Panc1 (cell line): ENCODE measurements around the gene APOL5. TPM values are rescaled to one million over a fixed set of nuclear protein-coding genes. Genes with fewer than 3 reads are reported as not detected.

Experiments
- ATAC-seq: fragments of 200-7000 bp; cut with Tn5 transposase; 2 replicates; pipeline ENCODE4 v1.9.1; 2020; ENCODE audit warnings: mild to moderate bottlenecking, moderate library complexity
- BruUV-seq: library from RNA; stranded (reverse); fragments of 400-500 nt; replicated peaks from 2 replicates; lab custom pipeline; 2021; lab: Mats Ljungman, UMichigan
- CTCF ChIA-PET: fragments of 300-600 bp; sonication (Branson Sonifier 250); formaldehyde crosslinking; loops from one replicate; lab custom pipeline; 2022; ENCODE audit warnings: antibody characterized with exemption; lab: Charles Lee
- POLR2A ChIA-PET: fragments of 300-600 bp; sonication (Branson Sonifier 250); formaldehyde crosslinking; loops from one replicate; lab custom pipeline; 2022; ENCODE audit warnings: antibody characterized with exemption; lab: Charles Lee
- DNase-seq: peaks from one replicate; pipeline ENCODE4 v3.0.0-alpha.2; 2010; ENCODE audit warnings: low read depth, low spot score
- H3K27ac ChIP-seq: 2 replicates; pipeline ENCODE4 v1.5.1; 2011; ENCODE audit warnings: mild to moderate bottlenecking, low read length, inconsistent platforms
- H3K27me3 ChIP-seq: fragments of 200-500 bp; sonication (Bioruptor generic); 2 replicates; pipeline ENCODE4 v1.6.0; 2014; ENCODE audit warnings: low read length, inconsistent platforms; ENCODE audit not compliant: control insufficient read depth, insufficient read depth
- H3K36me3 ChIP-seq: fragments of 200-500 bp; sonication (Bioruptor generic); 2 replicates; pipeline ENCODE4 v1.5.1; 2014; ENCODE audit warnings: inconsistent platforms, mild to moderate bottlenecking, low read length, moderate library complexity; ENCODE audit not compliant: control insufficient read depth, insufficient read depth
- H3K4me1 ChIP-seq: 2 replicates; pipeline ENCODE4 v1.5.1; 2011; ENCODE audit warnings: inconsistent platforms, mild to moderate bottlenecking, low read length, moderate library complexity; ENCODE audit not compliant: control insufficient read depth, insufficient read depth
- H3K4me3 ChIP-seq, 2 experiments: 2 replicates each; pipeline ENCODE4 v1.5.1; 2011 to 2012; ENCODE audit warnings: low read depth in 2 of 2, low read length in 2 of 2, mild to moderate bottlenecking in 2 of 2, inconsistent platforms in 1 of 2, moderate library complexity in 1 of 2
- H3K9me3 ChIP-seq: fragments of 200-500 bp; sonication (Bioruptor generic); 2 replicates; pipeline ENCODE4 v1.5.1; 2014; ENCODE audit warnings: low read depth, mild to moderate bottlenecking, inconsistent platforms, low read length, moderate library complexity; ENCODE audit not compliant: control insufficient read depth, insufficient read depth
- CTCF ChIP-seq: fragments of 450-650 bp; IDR thresholded peaks from 2 replicates; pipeline ENCODE4 v1.5.1; 2017; ENCODE audit warnings: mild to moderate bottlenecking
- POLR2AphosphoS5 ChIP-seq: IDR thresholded peaks from 2 replicates; pipeline ENCODE4 v1.6.1; 2012; ENCODE audit warnings: mild to moderate bottlenecking, low read depth, low read length, moderate library complexity
- REST ChIP-seq, 2 experiments: IDR thresholded peaks; 2 replicates each; pipeline ENCODE4 v1.6.1; 2011 to 2012; ENCODE audit warnings: low read depth in 2 of 2, control low read depth in 1 of 2, low read length in 1 of 2, mild to moderate bottlenecking in 1 of 2, moderate library complexity in 1 of 2; ENCODE audit not compliant: insufficient read depth in 1 of 2
- SIN3A ChIP-seq: IDR thresholded peaks from 2 replicates; pipeline ENCODE4 v1.6.1; 2012; ENCODE audit warnings: low read depth, mild to moderate bottlenecking, low read length, moderate library complexity, borderline replicate concordance; ENCODE audit not compliant: insufficient read depth
- TCF7L2 ChIP-seq: IDR thresholded peaks from 2 replicates; pipeline ENCODE4 v1.6.1; 2011; ENCODE audit warnings: mild to moderate bottlenecking, low read depth, low read length, inconsistent platforms
- in situ Hi-C: cut with HindIII; loops from 2 replicates; pipeline ENCODE4 v1.10.0; 2016; ENCODE audit warnings: low sequenced_read_pairs, low pct_unique_long_range_greater_than_20kb
- intact Hi-C: fragments of 100-400 bp; cut with micrococcal nuclease; formaldehyde crosslinking; loops from one replicate; pipeline ENCODE4 v1.10.0; 2022; ENCODE audit not compliant: unreplicated experiment
- total RNA-seq: library from RNA; stranded (reverse); gene quantifications from one replicate; pipeline ENCODE4 v1.2.1, GENCODE V29; 2021; ENCODE audit not compliant: unreplicated experiment

The APOL5 gene
- total RNA-seq, 1 experiment from 2014 or later: not detected

DNA sequence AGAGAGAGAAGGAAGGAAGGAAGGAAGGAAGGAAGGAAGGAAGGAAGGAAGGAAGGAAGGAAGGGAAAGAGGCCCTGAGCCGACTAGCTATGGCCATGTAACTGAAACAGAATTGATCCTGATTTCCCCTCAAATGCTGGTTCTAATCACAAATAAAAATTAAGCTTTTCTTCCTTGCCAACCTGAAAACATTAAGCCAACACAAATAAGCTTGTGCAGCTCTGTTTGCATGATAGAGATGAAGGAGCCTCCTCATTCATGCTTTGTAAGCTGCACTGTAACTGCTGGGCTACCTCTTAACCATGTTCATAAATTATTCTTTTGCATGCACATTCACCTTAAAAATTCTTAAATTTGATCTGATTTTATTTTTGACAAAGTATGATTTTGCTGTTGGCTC lies 27.7 kb upstream of the APOL5 start:
- DNase-seq (no peak), ATAC-seq (no peak)
- in situ Hi-C loops (no loop called here), intact Hi-C loops (no loop called here)
- no peak for TF ChIP-seq POLR2AphosphoS5
- no peak for TF ChIP-seq TCF7L2
- no peak for TF ChIP-seq REST (IDR thresholded peaks at IDR 0.05; ENCODE audit: insufficient read depth in 1 of 2, low read depth in 2 of 2, low read length in 1 of 2)
- no peak for TF ChIP-seq CTCF
- CTCF ChIA-PET: interaction anchor here (0.7 kb wide), 1 partner anchor 168 kb away, joined by 7 read pairs; no protein-coding TSS in a partner anchor
- no peak overlapping the region for H3K4me3 ChIP-seq
- H3K27ac ChIP-seq: no peak overlapping the region
- H3K9me3 ChIP-seq: no peaks in the 10 kb centered on the region
- POLR2A ChIA-PET: no interaction called here
- no TSS peak for BruUV-seq
- no peaks in the 10 kb centered on the region for H3K27me3 ChIP-seq
- H3K4me1 ChIP-seq: no peaks in the 10 kb centered on the region
- no peaks in the 10 kb centered on the region for H3K36me3 ChIP-seq

DNA sequence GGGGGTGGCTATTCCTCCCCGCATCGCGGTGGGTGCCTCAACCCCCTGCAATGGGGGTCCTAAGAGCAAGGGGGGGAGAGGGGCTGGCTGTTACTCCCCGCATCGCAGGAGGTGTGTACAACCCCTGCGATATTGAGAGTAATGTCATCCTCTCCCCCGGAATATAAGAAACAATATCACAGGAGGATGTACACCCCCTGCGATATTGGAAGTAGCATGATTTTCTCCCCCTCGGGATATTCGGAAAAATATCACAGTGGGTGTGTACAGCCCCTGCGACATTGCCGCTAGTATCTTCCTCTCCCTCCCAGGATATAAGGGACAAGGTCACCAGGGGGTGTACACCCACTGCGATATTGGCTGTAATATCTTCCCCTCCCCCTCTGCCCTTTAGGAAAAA lies 22.5 kb upstream of the APOL5 start:
- Histone ChIP-seq H3K36me3 (no peaks in the 10 kb centered on the region), H3K4me1 (no peaks in the 10 kb centered on the region), H3K27ac (no peak overlapping the region), H3K9me3 (no peaks in the 10 kb centered on the region), H3K27me3 (no peaks in the 10 kb centered on the region), H3K4me3 (no peak overlapping the region)
- intact Hi-C loops: no loop called here
- CTCF ChIA-PET: no interaction called here
- in situ Hi-C loops: no loop called here
- POLR2A ChIA-PET: no interaction called here
- DNase-seq (no peak), ATAC-seq (no peak)
- BruUV-seq: no TSS peak
- TF ChIP-seq REST (IDR thresholded peaks at IDR 0.05; ENCODE audit: insufficient read depth in 1 of 2, low read depth in 2 of 2, low read length in 1 of 2): no peak
- TF ChIP-seq SIN3A: no peak
- TF ChIP-seq CTCF: no peak
- no peak for TF ChIP-seq TCF7L2
- no peak for TF ChIP-seq POLR2AphosphoS5
